ENCODE data around the gene CYBB.

GRCh38 chrX:37846558-37846933 lies 66.7 kb downstream of the CYBB start:
- TF ChIP-seq YY1 (IDR thresholded peaks at IDR 0.05; ENCODE audit: insufficient read depth, insufficient read length) (no peak), ZNF274 (IDR thresholded peaks at IDR 0.05; ENCODE audit: low read depth, low read length) (no peak), SUZ12 (IDR thresholded peaks at IDR 0.05; ENCODE audit: extremely low read depth, insufficient read depth, insufficient read length) (no peak)
